ENCODE results near the gene CD79B.
A peak's percentile ranks its signal among the peaks of the same experiment; 100 is the strongest.

CD79B gene

DNA sequence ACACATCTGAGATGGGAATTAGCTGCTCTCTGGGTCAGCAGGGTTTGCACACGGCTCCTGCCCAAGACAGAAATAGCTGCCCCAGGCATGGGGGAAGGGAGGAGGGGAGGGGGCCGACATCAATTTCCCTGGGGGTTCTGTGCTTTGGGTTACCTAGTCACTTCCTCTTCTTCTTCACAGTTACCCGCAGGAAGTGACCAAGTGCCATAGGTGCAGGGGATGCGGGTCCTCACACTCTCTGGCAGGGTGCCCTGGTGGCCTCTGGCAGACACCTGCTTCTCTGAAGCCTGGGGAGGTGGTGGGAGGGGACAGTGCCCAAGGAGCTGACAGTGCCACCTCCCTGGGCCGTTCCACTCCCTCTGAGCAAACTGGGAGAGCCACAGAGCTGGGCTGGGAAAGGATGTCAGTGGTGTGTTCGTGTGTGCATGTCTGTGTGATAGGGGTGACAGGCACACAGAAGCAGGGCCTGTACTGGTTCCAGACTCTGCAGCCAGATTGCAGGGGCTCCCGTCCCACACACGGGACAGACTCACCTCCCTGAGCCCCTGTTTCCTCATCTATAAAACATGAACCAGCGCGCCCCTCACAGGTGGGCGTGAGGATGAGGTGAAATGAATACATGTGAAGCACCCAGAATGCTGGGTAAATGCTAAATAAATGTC lies 22.4 kb upstream of the CD79B start:
- DNase-seq (ENCODE audit: low spot score) = no peak

DNA sequence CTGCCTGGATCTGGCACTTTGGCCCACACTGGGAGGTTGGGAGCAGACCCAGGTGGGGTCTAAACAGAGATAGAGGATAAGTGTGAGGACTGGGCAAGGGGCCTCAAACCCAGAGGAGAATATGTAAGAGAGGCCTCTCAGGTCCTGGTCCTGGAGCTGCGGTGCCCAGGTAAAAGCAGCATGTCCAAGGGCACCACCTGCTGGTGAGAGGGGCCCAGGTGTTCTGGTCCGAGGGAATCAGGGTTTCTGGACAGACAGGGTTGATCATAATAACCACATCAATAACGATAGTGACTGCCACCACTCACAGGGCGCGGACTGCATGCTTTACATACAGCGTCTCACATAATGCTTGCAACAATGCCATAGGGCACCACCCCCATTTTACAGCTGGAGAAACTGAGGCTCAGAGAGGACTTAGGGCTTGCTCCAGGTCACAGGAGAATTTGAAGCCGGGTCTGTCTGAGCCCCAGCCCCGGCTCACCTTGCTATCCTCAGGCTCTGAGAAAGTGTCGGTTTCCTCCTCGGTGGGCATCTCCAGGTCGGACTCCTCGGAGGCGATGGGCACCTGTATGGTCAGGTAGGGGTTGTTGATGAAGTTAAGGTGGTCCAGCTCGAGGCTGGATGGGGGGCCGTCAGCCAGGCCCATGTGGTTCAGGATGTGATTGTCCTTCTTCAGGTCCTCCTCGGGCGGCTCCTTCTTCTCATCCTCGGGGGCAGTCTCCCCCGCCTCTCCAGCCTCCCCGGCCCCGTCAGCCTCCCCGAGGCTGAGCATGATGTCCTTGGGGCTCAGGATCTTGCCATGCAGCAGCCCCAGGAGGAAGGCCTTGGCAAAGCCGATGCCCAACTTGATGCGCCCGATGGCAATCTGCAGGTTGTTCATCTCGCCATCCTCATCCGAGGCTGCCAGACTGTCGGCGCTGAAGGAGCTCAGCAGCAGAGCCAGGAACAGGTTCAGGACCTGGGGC lies 19.1 kb upstream of the CD79B start:
- peak; percentile 7 for DNase-seq (ENCODE audit: low spot score)

DNA sequence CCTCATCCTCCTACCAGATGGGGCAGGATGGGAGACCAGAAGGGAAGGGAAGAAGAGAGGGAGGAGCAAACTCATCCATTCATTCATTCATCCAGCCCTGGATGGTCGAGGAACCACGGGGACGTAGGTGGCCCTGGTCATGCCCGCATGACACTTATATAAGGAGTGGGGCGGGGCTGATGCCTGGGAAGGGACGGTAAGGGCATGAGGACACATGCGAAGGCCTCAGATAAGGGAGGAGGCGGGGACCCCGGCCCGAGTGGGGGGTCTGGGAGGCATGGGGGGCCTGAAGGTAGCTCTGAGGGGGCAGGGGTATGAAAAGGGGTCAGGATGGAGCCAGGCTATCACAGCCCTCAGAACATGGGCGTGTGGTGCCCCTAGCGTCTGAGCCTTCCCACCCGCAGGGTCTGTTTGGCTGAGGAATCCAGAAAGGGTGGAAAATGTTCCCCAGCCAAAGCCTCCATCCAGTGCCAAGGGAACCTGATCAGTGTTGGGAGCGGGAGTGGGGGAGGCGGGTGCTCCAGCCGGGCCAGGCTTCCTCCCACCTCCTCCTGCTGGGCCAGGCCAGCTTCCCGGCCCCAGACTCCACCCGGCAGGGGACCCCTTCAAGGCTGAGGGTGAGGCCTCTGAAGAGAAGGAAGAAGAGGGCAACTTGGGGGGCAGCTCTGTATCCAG lies 17.6 kb upstream of the CD79B start:
- no peak for DNase-seq (ENCODE audit: low spot score)

DNA sequence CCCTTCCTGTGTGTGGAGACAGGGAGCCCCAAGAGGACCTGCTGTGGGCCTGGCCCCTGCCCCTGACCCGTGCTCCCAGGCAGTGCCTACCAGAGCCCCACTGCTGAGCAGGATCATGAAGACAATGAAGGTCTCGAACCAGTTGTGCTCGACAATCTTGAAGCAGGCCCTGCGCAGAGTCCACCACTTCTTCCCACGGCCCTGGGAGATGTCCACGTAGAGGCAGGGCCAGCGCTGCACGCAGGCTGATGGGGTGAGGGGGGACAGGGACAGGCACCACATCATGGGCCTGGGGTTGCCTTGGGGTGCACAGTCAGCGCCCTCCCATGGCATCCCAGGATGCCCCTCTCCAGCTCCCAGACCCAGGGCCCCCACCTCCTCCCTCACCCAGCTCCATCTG lies 16.4 kb upstream of the CD79B start:
- DNase-seq (ENCODE audit: low spot score) = no peak

DNA sequence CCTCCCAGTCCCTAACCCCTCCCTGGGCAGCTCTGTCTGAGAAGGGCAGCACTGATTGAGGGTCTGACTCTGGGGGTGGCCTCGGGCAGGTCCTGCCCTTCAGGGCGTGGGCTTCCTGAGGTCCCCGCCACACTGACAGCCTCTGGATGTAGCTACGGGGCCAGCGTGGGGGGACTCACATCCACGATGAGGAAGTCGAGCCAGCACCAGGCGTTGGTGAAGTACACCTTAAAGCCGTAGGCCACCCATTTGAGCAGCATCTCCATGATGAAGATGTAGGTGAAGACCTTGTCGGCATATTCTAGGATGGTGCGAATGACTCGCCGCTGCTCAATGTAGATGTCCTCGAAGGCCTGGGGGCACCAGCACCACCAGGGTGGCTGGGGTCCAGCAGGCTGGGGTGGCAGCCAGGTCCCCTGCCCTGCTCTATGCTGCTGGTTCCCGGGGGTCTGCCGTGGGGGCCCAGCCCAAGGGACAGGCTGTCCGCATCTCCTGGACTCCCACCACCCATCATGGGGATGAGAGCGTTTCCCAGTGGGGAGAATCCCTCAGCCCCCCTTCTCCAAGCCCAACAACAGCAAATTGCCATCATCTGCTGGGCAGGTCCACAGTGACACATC lies 15.7 kb upstream of the CD79B start:
- no peak for DNase-seq (ENCODE audit: low spot score)

DNA sequence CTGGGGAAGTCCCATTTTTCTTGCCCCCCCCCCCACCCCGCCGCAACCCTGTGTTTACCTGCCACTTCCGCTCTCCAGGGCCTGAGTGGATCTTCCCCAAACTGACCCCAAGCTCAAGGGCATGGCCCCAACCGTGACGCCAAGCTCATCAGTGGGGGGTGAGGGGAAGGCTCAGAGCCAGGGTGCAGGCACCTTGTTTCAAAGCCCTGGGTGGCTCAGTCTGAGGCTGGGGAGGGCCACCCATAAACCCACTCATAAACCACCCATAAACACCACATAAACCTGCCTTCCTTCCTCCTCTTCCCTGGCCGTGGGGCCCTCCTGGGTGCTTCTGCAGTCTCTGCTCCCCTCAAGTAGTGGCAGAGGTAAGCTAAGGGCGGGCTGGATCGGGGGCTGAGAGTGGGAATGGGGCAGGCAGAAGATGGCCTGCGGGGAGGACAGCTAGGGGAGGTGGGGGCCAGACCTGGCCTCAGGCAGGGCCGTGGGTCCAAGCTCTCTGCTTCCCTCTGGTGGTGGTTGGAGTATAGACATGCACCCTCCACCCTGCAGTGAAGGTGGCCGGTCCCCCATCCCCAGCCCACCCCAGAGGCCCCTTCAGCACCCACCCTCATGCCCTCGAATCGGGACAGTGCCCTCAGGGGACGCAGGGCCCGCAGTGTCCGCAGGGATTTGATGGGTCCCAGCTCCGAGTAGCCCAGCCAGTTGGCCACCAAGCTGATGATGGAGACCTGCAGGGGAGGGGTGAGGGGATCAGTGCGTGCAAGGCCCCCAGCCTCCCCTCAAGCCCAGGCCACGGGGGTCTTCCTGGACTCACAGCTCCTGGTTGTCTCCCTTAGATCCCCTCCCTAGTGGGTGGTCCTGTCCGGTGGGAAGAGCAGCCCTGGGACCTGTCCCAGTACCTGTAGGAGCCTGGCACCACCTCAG lies 14.6 kb upstream of the CD79B start:
- peak; percentile 22 for DNase-seq (ENCODE audit: low spot score)

DNA sequence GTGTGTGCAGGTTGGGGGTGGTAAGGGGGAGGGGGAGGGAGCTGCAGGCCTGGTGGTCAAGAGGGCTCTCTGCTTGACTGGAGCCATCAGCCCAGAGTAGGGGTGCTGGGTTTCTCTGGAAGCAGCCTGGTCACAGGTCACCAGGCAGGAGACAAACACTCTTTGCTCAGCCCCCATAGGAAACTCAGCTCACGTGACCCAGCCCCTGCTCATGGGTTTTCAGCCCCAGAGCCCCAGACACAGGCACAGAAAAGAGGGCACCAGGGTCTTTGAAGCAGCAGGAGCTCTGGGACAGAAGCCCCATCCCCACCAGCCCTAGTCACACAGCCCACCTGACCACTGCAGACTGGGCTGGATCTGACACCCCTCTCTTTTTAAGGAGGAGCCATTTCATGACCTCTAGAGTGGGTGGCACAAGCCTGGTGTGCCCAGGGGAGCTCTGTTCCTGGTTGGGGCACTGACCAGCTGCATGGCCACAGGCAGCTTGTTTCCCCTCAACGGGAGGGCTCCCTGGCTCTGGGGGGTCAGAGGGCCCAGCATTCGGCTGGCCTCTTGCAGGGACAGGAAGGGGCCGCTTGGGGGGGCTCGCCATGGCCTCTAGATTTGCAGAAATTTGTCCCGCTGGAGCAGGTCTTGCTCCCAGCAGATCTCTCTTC lies 13.8 kb upstream of the CD79B start:
- no peak for DNase-seq (ENCODE audit: low spot score)

DNA sequence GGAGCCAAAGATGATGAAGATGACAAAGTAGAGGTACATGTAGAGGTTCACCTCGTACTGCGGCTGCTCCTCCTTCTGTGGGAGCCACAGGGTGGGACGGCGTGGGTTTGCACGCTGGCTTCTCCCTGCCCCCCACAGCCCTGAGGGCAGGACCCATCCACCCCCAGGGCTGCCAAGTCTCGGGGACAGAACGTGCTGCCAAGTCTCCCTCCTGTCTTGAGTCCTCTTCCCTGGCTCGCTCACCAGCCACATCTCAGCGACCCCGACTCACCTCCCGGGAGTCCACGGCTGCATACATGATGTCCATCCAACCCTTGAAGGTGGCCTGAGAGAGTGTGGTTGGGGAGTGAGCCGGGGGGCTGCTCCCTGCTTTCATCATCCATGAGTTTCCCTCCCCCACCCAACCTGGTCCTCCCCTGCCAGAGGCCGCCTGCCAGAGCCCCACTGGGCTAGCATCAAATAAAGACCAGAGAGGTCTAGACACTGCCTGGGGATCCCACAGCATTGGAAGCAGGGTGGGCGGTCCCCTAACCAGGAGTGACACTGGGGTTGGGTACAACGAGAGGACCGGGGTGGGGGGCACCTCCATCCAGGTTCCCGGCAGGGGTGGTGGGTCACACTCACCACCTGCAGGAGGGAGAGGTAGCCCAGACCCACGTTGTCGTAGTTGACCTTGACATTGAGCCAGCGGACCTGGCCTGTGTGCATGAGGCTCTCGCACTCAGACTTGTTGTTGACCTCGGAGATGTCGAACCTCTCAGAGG lies 12.8 kb upstream of the CD79B start:
- no peak for DNase-seq (ENCODE audit: low spot score)

DNA sequence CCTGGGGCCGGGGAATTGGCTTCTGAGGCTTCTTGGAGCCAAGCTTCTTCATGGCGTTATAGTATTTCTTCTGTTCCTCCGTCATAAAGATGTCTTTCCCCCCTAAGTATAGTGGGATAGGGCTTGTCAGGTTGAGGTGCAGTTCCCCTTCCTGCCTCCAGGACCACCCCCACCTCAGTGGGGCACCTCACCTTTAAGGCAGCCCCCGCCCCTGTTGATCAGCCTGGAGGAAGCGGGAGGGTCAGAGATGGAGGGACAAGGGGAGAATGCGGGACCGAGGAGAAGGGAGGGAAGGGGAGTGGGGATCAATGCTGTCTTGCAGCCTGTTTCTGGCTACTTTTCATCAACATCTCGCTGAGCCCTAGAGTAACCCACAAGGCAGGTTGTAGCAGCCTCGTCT lies 11.6 kb upstream of the CD79B start:
- no peak for DNase-seq (ENCODE audit: low spot score)

DNA sequence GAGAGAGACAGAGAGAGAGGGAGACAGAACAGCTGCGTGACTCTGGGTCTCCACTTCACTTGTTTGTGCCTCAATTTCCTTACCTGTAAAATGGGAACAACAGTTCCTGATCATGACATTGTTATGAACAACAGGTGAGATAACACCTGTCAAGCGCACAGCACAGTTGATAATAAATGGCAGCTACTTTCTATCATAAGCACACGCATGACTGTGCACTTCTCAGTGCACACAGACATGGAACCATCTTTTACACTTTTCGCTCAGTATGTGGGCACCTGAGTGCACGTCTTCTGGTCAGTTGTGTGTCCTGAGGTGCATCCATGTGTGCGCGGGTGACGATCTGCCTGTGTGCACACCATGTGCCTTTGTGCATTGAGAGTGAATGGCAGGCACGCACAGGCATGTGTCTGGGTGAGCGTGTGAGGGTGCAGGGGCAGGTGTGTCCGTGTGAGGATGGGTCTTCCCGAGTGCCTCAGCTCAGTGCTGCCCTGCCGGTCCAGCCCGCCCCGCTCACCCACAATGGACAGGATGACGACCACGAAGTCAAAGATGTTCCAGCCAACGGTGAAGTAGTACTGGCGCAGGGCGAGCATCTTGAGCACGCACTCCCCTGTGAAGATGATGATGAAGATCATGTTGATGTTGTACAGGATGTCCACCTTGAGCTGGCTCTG lies 10.3 kb upstream of the CD79B start:
- DNase-seq (ENCODE audit: low spot score) = no peak

DNA sequence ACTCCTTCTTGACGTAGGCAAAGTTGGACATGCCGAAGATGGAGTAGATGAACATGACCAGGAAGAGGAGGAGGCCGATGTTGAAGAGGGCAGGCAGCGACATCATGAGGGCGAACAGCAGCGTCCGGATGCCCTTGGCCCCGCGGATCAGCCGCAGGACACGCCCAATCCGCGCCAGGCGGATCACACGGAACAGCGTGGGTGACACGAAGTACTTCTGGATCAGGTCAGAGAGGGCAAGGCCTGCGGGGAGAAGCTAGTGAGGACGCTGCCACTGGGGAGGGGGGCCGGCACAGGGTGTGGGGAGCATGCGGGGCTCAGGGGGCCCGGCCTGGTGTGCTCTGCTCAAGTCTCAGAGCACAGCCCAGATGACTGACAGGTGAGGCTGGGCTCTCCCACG lies 9.6 kb upstream of the CD79B start:
- no peak for DNase-seq (ENCODE audit: low spot score)

DNA sequence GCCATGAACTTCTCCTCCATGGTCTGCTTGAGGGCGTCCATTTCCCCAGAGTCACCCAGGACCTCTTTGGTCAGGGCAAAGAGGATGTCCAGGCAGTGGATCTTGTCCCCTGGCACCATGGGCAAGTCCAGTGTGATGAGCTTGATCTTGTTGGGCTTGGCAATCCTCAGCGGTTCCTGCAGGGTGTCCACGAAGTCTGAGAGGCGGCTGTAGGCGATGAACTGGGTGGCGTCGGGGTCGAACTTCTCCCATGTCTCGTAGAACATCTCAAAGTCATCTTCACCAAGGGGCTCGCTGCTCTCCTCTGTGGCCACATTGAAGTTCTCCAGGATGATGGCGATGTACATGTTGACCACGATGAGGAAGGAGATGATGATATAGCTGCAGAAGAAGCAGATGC lies 9.0 kb upstream of the CD79B start:
- no peak for DNase-seq (ENCODE audit: low spot score)

DNA sequence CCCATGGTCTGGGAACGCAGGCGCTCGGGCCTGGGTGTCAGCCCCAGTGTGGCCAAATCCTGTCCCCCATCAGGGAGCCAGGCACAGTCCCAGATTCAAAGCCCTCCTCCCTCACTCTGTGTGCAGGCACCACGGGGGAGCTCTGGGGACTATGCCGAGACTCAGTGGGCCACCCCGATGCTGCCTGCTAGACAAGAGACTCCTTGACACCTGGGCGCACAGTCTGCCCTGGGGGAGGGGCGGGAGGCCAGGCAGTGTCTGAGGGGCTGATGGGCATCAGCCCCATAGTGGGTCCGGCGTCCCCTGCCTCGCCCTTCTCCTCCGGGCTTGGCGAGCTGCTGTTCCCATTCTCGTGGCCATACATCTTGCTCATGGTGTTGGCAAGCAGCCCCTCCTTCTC lies 8.5 kb upstream of the CD79B start:
- DNase-seq (ENCODE audit: low spot score) = no peak

DNA sequence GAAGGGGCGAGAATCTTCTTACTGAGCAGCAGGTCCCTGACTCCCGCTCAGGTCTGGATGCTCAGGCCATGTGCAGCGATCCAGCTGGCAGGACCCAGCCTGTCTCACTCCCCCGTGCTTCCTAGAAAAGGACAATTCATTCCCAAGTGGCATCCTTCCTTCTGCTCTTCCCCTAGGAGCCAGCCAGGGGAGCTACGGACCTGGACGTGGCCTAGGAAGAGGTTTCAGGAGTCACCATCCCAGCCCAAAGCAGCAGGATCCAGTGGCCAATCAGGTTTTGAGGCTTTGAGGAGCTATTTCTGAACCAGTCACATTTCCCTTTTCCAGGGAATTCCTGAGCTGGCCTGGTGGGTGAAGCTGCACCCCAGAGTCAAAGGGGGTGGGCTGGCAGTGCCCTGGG lies 7.8 kb upstream of the CD79B start:
- DNase-seq (ENCODE audit: low spot score) = no peak

DNA sequence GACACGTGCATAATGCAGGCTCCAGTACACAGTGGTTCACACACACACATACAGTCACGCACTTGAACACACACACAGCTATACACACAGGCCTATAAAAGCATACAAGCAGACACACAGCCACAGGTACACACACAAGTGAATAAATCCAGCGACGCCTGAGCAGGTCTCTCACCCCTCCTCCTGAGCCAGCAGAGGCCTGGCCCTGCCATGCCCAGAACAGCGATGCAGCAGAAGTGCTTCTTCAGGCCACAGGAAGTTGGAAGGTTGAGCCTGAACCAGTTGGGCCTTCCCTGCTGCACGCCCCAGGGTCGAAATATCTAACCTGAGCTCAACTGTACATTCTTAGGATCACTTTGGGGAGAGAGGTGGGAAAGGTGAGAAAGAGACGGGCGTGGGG lies 7.3 kb upstream of the CD79B start:
- DNase-seq (ENCODE audit: low spot score) = no peak

DNA sequence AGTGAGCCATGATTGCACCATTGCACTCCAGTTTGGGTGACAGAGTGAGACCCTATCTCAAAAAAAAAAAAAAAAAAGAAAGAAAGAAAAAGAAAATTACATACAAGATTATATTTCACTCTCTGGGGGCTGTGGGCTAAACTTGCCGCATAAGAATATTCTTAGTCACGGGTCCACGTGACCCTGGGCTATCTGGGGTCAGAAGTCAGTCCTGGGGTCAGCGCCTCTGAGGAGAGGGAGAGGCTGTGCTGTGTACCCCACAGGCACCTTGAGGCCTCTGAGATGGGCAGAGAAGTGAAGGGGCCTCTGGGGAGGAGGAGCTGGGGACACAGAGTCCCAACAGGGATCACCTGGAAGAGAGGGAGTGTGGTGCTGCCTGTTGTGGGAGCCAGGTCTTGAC lies 5.8 kb upstream of the CD79B start:
- DNase-seq (ENCODE audit: low spot score) = no peak

DNA sequence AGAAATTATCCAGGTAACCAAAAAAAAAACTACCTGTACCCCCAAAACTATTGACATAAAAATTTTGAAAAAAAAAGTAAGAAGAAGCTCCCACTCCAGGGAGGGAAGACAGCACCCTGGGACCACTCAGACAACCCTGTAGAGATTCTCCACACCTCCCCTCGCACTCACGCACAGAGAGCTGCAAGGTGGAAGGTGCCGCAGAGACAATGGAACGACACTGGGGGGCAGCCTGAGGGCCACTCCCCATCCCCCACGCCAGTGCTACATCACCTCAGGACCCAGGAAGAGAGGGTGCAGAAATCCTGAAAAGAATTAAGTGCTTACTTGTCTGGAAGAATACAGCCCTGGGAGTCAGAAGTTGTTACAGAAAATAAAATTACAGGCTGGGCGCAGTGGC lies 5.2 kb upstream of the CD79B start:
- DNase-seq (ENCODE audit: low spot score) = no peak

DNA sequence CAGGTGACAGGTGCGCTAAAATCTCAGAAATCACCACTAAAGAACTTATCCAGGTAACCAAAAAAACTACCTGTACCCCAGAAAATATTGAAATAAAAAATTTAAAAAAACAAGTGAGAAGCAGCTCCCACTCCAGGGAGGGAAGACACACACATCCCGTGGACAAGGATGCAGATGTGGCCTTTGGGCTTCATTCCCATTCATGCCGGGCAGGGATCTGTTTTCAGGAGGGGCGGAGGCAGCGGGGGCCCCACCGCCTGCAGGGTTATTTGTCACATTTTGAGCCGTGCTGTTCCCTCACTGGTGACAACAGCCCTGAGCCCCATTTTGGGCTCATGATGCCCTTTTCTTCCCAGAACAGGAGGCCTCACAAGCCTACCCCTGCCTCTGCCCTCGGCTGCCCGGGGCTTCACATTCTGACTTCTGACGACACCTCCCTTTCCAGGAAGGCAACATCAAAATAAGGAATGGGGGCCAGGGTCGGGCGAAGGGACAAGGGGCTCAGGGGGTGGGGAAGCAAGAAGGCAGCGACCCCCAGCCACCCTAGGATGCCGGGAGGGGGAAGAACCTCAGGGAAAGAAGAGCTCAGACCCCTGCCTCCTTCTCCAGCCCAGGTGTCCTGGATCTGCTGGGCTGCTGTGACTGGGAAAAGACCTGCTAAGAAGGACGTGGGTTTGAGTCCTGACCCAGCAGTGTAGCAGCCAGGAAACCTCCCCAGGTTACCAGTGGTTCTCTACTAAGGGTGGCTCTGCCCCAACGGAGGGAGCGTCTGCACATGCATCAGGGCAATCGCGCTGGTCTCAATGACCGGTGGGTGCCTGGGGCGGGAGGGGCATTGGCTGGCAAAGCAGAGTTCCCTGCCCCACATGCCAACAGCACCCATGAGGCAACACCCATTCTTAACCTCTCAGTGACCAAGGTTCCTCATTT lies 2.3 kb upstream of the CD79B start:
- no peak for DNase-seq (ENCODE audit: low spot score)
